ENCODE data around the gene XPO1. TPM values are rescaled to one million over a fixed set of nuclear protein-coding genes. Genes with fewer than 3 reads are reported as not detected.

The XPO1 gene
- polyA plus RNA-seq, 6 donors from 2014 or later, result 32.3 to 54.2 (median 42.3) TPM

- H3K4me1 Mint-ChIP-seq, result peaks cover 51 to 69% (median 59%) of the 10 kb centered on the region in 3 donors
Measured at GRCh38 chr2:61431345-61431744, 106.8 kb downstream of the XPO1 start.

More at GRCh38 chr2:61431345-61431744, 106.8 kb downstream of the XPO1 start:
- DNase-seq (no peak), ATAC-seq (ENCODE audit: low read depth in 2 of 2) (no peak)
- Mint-ChIP-seq H3K9me3 (peaks cover 0 to 4% (median 3%) of the 10 kb centered on the region in 7 donors), H3K4me3 (no peak overlapping the region), H3K36me3 (peaks cover 4% of the 10 kb centered on the region in 2 donors), H3K27me3 (no peaks in the 10 kb centered on the region), H3K27ac (peak overlapping the region in 3 of 6 donors; percentile 63 to 86 (median 78))

Other genes with a start within 250 kb of the XPO1 start
- 10 to 100 TPM; 16.1 to 26.9 (median 21.4) TPM for gene USP34, start 67.3 kb downstream of the XPO1 start, polyA plus RNA-seq (ENCODE audit: low read depth in 6 of 6)

All from naive B cell (primary cell).